ENCODE data around the gene ITCH.
"Not testable (repeated sequence)": the region's sequence is repeated elsewhere in the genome, so short reads cannot be mapped to it uniquely, and the experiment has no call there.

Gene ITCH

GRCh38 chr20:34517114-34517505 lies 154.0 kb downstream of the ITCH start:
- TF ChIP-seq FOXM1 (IDR thresholded peaks at IDR 0.05; ENCODE audit: borderline replicate concordance) (no peak), ELF4 (IDR thresholded peaks at IDR 0.05) (no peak), CTBP1 (IDR thresholded peaks at IDR 0.05; ENCODE audit: borderline replicate concordance) (no peak)
- ChIA-PET CTCF (interaction anchor here (0.6 to 3.0 kb wide), 3 partner anchors 13 to 205 kb away, joined by 4 to 20 read pairs (median 4); no protein-coding TSS in a partner anchor), POLR2A (interaction anchor here (0.7 to 2.9 kb wide), 10 partner anchors 8 to 404 kb away, joined by 3 to 18 read pairs (median 12); partner anchors contain the start of genes AHCY, EIF2S2 and ITCH)
- DNase-seq (ENCODE audit: extremely low spot score): no peak

GRCh38 chr20:34518863-34519262 lies 155.8 kb downstream of the ITCH start:
- POLR2A ChIA-PET: interaction anchor here (1.0 kb wide), 1 partner anchor 216 kb away, joined by 3 read pairs; the partner anchor contains the start of gene AHCY
- DNase-seq (ENCODE audit: extremely low spot score): not testable (repeated sequence)
- CTCF ChIA-PET: interaction anchor here (0.6 kb wide), 1 partner anchor 338 kb away, joined by 4 read pairs; no protein-coding TSS in a partner anchor

GRCh38 chr20:34519841-34520240 lies 156.8 kb downstream of the ITCH start:
- DNase-seq (ENCODE audit: extremely low spot score); CTCF ChIA-PET; POLR2A ChIA-PET: not testable (repeated sequence)

GRCh38 chr20:34522969-34523871 lies 160.1 kb downstream of the ITCH start:
- peak; percentile 68 for DNase-seq (ENCODE audit: extremely low spot score)
- POLR2A ChIA-PET: interaction anchor here (0.9 kb wide), 1 partner anchor 211 kb away, joined by 3 read pairs; no protein-coding TSS in a partner anchor
- TF ChIP-seq SP1 (IDR thresholded peaks at IDR 0.05) (no peak), CTBP1 (IDR thresholded peaks at IDR 0.05; ENCODE audit: borderline replicate concordance) (no peak), L3MBTL2 (conservative IDR thresholded peaks at IDR 0.05) (no peak), FOXM1 (IDR thresholded peaks at IDR 0.05; ENCODE audit: borderline replicate concordance) (no peak), LEF1 (IDR thresholded peaks at IDR 0.05; ENCODE audit: borderline replicate concordance) (no peak), PKNOX1 (IDR thresholded peaks at IDR 0.05) (no peak), FOXA1 (IDR thresholded peaks at IDR 0.05) (no peak), ELF4 (IDR thresholded peaks at IDR 0.05) (no peak), SUZ12 (IDR thresholded peaks at IDR 0.05) (no peak), TARDBP (IDR thresholded peaks at IDR 0.05) (no peak), FOXK2 (IDR thresholded peaks at IDR 0.05) (no peak), ZNF384 (IDR thresholded peaks at IDR 0.05) (no peak)
- CTCF ChIA-PET: interaction anchor here (0.6 to 1.9 kb wide), 9 partner anchors 8 to 933 kb away, joined by 3 to 20 read pairs (median 3); partner anchors contain the start of gene ITCH

- DNase-seq (ENCODE audit: extremely low spot score): no peak
- TF ChIP-seq SP1 (IDR thresholded peaks at IDR 0.05) (no peak), PKNOX1 (IDR thresholded peaks at IDR 0.05) (no peak)
- CTCF ChIA-PET: interaction anchor here (1.3 kb wide), 1 partner anchor 13 kb away, joined by 3 read pairs; no protein-coding TSS in a partner anchor
- POLR2A ChIA-PET: interaction anchor here (2.3 kb wide), 1 partner anchor 9 kb away, joined by 14 read pairs; the partner anchor contains the start of gene DYNLRB1
These were observed 161.4 kb downstream of the ITCH start for GRCh38 chr20:34524426-34524825.

GRCh38 chr20:34525342-34525708 lies 162.3 kb downstream of the ITCH start:
- ChIA-PET POLR2A (interaction anchor here (2.3 kb wide), 1 partner anchor 10 kb away, joined by 14 read pairs; the partner anchor contains the start of gene DYNLRB1), CTCF (interaction anchor here (1.0 kb wide), 1 partner anchor 212 kb away, joined by 3 read pairs; no protein-coding TSS in a partner anchor)
- TF ChIP-seq FOXK2 (IDR thresholded peaks at IDR 0.05) (no peak), L3MBTL2 (conservative IDR thresholded peaks at IDR 0.05) (no peak), SP1 (IDR thresholded peaks at IDR 0.05) (no peak), SUZ12 (IDR thresholded peaks at IDR 0.05) (no peak), ELF4 (IDR thresholded peaks at IDR 0.05) (no peak), HDGF (IDR thresholded peaks at IDR 0.05; ENCODE audit: borderline replicate concordance) (no peak), ZNF384 (IDR thresholded peaks at IDR 0.05) (no peak), FOXA1 (IDR thresholded peaks at IDR 0.05) (no peak), FOXM1 (IDR thresholded peaks at IDR 0.05; ENCODE audit: borderline replicate concordance) (no peak), NFRKB (IDR thresholded peaks at IDR 0.05) (no peak), LEF1 (IDR thresholded peaks at IDR 0.05; ENCODE audit: borderline replicate concordance) (no peak), PKNOX1 (IDR thresholded peaks at IDR 0.05) (no peak), CTBP1 (IDR thresholded peaks at IDR 0.05; ENCODE audit: borderline replicate concordance) (no peak), BHLHE40 (IDR thresholded peaks at IDR 0.05; ENCODE audit: borderline replicate concordance) (no peak), ARNT (IDR thresholded peaks at IDR 0.05) (no peak), TARDBP (IDR thresholded peaks at IDR 0.05) (no peak)
- no peak for DNase-seq (ENCODE audit: extremely low spot score)
